ENCODE results near the gene ZNF708.
"Not testable (repeated sequence)": the region's sequence is repeated elsewhere in the genome, so short reads cannot be mapped to it uniquely, and the experiment has no call there.

Gene ZNF708

DNA sequence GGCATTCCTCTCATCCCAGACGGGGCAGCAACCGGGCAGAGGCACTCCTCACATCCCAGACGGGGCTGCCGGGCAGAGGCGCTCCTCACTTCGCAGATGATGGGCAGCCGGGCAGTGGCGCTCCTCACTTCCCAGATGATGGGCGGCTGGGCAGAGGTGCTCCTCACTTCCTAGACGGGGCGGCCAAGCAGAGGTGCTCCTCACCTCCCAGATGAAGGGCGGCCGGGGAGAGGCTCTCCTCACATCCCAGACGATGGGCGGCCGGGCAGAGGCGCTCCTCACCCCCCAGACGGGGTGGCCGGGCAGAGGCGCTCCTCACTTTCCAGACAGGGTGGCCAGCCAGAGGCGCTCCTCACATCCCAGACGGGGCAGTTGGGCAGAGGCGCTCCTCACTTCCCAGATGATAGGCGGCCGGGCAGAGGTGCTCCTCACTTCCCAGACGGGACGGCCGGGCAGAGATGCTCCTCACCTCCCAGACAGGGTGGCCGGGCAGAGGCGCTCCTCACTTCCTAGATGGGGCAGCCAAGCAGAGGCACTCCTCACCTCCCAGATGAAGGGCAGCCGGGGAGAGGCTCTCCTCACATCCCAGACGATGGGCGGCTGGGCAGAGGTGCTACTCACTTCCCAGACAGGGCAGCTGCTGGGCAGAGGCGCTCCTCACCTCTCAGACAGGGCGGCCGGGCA is 68.9 kb downstream of the ZNF708 start:
- no peak for DNase-seq (ENCODE audit: low read depth in 2 of 2)

DNA sequence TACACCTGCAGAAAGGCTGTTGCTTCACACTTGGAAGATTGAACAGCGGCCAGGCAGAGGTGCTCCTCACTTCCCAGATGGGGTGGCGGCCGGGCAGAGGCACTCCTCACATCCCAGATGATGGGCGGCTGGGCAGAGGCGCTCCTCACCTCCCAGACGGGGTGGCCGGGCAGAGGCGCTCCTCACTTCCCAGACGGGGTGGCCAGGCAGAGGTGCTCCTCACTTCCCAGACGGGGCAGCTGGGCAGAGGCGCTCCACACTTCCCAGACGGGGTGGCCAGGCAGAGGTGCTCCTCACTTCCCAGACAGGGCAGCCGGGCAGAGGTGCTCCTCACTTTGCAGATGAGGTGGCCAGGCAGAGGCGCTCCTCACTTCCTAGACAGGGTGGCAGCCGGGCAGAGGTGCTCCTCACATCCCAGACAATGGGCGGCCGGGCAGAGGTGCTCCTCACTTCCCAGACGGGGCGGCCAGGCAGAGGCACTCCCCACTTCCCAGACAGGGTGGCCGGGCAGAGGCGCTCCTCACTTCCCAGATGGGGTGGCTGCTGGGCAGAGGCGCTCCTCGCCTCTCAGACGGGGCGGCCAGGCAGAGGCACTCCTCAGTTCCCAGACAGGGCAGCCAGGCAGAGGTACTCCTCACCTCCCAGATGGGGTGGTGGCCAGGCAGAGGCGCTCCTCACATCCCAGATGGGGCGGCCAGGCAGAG is 69.6 kb downstream of the ZNF708 start:
- DNase-seq (ENCODE audit: low read depth in 2 of 2), result not testable (repeated sequence)

DNA sequence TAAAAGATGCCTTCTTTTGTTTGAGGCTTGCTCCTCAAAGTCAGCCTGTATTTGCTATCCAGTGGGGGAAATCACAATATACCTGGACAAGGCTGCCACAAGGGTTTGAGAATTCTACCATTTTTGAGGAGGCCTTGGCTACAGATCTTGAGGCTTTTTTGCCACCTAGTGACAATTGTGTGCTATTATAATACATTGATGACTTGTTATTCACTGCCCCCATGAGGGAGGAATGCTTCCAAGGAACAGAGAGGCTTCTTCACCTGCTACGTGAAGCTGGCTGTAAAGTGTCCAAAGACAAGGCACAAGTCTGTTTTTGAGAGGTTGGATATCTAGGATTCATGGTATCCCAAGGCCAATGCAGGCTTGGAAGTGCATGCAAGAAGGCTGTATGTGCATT is 72.5 kb downstream of the ZNF708 start:
- DNase-seq (ENCODE audit: low read depth in 2 of 2), result no peak

All from stimulated activated CD8-positive, alpha-beta memory T cell treated with anti-CD3 and anti-CD28 coated beads, Interleukin-15, amount 100 ng/mL, for 48 hours (primary cell).